ENCODE data around the gene ATP13A4.

The ATP13A4 gene

DNA sequence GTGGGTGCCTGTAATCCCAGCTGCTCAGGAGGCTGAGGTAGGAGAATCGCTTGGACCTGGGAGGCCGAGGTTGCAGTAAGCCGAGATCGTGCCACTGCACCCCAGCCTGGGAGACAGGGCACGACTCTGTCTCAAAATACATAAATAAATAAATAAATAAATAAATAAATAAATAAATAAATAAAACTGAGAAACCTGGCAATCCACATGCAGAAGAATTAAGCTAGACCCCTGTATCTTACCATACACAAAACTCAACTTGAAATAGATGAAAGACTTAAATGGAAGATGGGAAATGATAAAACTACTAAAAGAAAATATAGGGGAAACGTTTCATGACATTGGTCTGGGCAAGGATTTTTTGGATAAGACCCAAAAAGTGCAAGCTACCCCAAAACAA lies 58.0 kb downstream of the ATP13A4 start:
- DNase-seq: no peak

DNA sequence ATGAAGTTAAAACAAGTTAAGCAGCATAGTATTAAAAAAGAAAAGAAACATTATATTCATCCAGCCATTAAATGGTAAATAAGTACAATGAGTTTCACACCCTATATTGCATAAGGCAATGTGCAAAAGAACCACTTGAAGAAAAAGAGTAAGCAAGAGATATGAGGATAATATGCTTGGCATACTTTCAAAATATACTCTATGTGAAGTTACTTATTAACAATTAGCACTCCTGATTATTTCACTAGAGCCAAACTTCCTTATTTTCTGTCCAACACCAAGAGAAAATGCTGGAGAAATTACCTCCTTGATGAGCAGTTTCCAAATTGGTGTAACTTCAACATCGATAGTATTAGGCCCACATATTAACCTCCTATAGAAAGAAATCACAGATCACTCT lies 63.7 kb downstream of the ATP13A4 start:
- no peak for DNase-seq

- no peak for DNase-seq
Observed at GRCh38 chr3:193490580-193490979, 64.1 kb downstream of the ATP13A4 start.

GRCh38 chr3:193489949-193490348 lies 64.7 kb downstream of the ATP13A4 start:
- no peak for DNase-seq

DNA sequence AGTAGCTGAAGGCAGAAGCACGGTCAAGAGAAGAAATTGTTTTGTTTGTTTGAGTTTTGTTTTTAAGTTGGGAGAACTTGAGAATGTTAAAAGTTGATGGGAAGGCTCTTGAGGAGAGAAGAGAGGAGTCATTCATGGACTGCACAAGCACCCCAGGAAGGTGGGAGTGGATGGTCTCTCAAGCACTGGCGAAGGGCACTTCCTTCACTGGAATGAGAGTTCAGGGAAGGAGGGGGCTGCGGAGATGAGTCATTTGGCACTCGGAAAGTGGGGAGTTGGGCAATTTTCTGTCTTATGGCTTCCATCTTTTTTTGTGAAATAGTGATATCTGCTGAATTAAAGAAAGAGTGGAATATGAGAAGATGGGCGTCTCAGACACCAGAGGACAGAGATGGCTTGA lies 66.0 kb downstream of the ATP13A4 start:
- no peak for DNase-seq

DNA sequence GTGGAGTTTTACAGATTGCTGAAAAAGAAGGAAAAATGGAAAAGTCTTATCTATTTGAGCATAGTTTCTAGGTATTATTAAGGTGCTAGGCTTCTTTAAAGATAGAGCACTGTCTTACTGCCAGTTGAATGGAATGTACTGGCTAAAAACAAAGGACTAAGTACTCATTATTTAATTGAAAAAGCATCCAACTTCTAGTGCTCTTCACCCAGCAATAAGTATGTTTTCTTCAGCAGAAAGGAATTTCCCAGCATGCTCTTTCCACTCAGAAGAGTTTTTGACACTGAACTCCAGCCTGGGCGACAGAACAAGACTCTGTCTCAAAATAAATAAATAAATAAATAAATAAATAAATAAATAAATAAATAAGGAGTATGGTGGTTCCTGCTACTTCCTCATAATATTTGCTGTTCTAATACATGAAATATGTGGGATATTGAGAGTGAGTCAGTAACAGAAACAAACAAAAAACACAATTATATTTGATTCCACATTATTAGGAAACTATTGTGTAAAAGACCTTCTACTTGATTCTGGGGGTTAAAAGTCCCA lies 70.6 kb downstream of the ATP13A4 start:
- no peak for DNase-seq

GRCh38 chr3:193481436-193481835 lies 73.3 kb downstream of the ATP13A4 start:
- no peak for DNase-seq

GRCh38 chr3:193474446-193474845 lies 80.2 kb downstream of the ATP13A4 start:
- DNase-seq: no peak

DNA sequence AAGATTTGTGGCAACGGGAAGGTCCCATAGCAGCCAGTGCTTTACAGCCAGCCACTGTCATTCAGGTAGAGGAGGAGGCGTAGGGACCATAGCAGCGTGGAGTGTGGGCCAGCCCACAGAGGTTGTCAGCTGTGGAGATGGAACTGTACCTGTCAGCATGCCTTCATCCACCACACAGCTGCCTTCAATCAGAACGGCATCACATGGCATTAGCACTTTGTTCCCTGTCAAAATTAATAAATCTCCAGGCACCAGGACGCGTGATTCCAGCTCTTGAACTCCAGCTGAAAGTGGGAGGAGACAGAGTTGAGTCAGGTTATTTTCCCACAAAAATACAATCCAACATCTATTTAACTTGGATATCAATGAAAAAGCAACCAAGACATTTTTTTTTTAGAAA lies 84.0 kb downstream of the ATP13A4 start:
- no peak for DNase-seq

DNA sequence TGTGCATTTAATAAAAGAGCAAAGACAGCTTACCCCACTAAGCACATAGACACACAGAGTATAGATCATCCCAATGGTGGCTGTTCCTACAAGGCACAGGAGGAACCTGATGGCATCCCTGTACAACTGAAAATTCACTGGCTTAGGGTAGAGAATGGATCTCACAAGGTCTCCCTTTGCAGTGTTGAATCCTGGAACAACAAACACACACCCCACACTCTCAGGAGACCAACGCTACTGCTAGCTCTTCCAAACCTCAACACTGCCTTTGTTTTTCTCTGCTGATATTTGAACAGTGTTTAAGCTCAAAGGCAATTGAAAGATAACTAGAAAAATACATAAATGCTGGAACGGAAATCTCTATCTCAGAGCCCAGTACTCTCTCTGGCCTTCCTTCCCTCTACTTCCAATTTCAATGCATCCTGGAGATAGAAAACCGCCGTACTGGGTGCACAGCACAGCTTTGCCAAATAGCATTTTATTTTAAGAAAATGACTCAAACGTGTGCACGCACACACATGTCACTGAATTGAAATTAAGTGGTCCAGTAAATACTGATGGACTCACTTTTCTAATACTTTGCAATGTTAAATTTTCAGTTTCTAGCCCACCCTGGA lies 88.6 kb downstream of the ATP13A4 start:
- no peak for DNase-seq

GRCh38 chr3:193464889-193465288 lies 89.8 kb downstream of the ATP13A4 start:
- DNase-seq: no peak

DNA sequence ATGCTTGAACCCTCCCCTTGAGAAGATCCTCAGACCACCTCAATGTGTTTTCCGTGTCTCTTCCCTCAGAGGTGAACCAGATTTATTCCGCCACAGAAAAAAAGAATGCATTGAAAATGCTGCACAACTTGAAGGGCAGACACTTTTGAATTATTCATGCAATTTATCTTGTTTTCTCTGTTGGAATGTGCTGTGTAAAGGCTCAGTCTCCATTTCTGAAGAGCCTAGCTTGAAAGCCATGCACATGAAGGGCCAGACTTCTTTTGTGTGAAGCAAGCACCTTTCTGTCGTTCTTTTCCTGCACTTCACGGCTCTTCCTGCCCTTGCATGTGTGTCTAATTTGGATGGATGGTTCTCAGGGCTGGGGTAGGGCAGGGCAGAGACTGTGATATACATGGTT lies 97.2 kb downstream of the ATP13A4 start:
- no peak for DNase-seq

- peak; percentile 41 for DNase-seq
Observed at GRCh38 chr3:193452338-193452737, 102.4 kb downstream of the ATP13A4 start.

DNA sequence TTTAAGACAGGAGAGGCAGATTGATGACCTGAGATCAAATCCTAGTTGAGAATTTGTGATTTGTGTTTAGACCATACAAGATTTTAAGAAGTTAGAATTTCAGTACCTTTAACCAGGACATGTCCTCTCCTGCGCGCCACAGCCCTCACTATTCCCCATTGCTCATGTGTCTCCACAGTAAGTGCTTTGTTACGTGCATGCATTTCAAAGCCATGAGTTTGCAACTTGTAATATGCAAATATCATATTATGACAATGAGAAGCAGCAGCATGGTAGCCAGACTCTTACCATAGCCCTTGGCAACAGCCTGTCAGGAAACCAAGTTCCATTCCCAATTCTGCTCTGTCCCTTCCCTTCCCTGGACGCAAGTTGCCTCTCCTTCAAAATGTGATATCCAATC lies 102.8 kb downstream of the ATP13A4 start:
- DNase-seq: no peak

GRCh38 chr3:193446965-193447602 lies 107.6 kb downstream of the ATP13A4 start:
- DNase-seq: no peak

GRCh38 chr3:193439423-193439822 lies 115.3 kb downstream of the ATP13A4 start:
- DNase-seq: no peak

- DNase-seq: no peak
Observed at GRCh38 chr3:193418576-193419373, 135.9 kb downstream of the ATP13A4 start.

- DNase-seq: no peak
Observed at GRCh38 chr3:193416629-193417028, 138.1 kb downstream of the ATP13A4 start.

- no peak for DNase-seq
Observed at GRCh38 chr3:193407688-193408087, 147.0 kb downstream of the ATP13A4 start.

DNA sequence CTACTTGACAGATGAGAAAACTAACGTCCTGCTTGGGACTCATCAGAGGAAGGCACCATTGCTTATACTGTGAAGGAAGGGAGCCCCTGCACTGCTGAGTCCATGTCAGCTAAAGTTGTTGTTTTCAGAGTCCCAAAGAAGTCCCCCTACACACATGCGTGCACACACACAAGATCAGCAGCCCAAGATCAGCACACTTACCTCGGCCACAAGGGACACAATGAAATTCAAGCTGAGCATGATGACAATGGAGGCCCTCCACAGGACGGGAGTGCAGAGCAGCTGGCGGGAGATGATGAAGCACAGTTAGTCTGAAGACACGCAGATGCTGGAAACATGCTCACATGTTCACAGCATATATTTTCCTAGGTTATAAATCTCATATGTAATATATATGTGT lies 147.6 kb downstream of the ATP13A4 start:
- no peak for DNase-seq

GRCh38 chr3:193403307-193403706 lies 151.4 kb downstream of the ATP13A4 start:
- no peak for DNase-seq

DNA sequence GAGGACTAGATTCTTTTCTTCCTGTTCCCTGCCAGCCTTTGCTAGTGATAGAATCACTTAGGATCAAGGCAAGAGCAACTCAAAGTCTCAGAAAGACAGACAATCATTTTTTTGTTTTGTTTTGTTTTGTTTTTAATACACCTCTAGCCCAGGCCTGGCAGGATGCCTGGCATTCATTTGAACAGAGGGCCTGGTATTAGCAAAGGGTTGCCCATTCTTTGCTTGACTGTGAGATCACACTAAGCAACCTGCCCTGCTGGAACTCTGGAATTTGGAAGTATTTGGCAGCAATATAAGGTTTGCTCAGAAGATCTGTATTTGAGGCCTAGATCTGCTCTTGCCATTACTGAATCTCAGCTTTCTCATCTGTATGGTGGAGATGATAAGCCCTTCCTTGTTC lies 154.4 kb downstream of the ATP13A4 start:
- DNase-seq: peak; percentile 31

GRCh38 chr3:193396451-193397244 lies 158.0 kb downstream of the ATP13A4 start:
- no peak for DNase-seq

Data from COR-L47 (cell line).